K562 (cell line): Measurements from ENCODE around the gene CD151. TPM values are rescaled to one million over a fixed set of nuclear protein-coding genes. Genes with fewer than 3 reads are reported as not detected.

Experiments
- BCOR ChIP-seq: fragments of 450-650 bp; IDR thresholded peaks from 2 replicates; pipeline ENCODE4 v1.6.1; 2016
- CXXC5 ChIP-seq: fragments of 250-450 bp; sonication (Bioruptor Pico); IDR thresholded peaks from 2 replicates; pipeline ENCODE4 v1.8.0; 2022; ENCODE audit warnings: inconsistent platforms, mild to moderate bottlenecking, moderate library complexity
- ESRRA ChIP-seq: fragments of 450-650 bp; IDR thresholded peaks from 2 replicates; pipeline ENCODE4 v1.6.1; 2014; ENCODE audit warnings: low read depth, mild to moderate bottlenecking, moderate library complexity, borderline replicate concordance
- PRDM10 ChIP-seq: fragments of 450-650 bp; IDR thresholded peaks from 2 replicates; pipeline ENCODE4 v1.6.1; 2018; ENCODE audit not compliant: partially characterized antibody
- RBM17 ChIP-seq: fragments of 200-400 bp; formaldehyde crosslinking; IDR thresholded peaks from 2 replicates; pipeline ENCODE4 v1.6.1; 2017; ENCODE audit warnings: low read depth, mild to moderate bottlenecking, low read length, borderline replicate concordance
- RBM39 ChIP-seq: fragments of 200-400 bp; formaldehyde crosslinking; optimal IDR thresholded peaks from 2 replicates; pipeline ENCODE3; 2018; ENCODE audit warnings: low read depth, low read length
- SMC3 ChIP-seq: conservative IDR thresholded peaks from 2 replicates; pipeline ENCODE4 v1.6.1; 2011; ENCODE audit warnings: low read depth, low read length, improper control_type of control experiment; ENCODE audit not compliant: insufficient read depth
- TCFL5 ChIP-seq: fragments of 250-450 bp; sonication (Bioruptor Pico); conservative IDR thresholded peaks from 2 replicates; pipeline ENCODE4 v1.6.1; 2021; ENCODE audit warnings: mild to moderate bottlenecking, moderate library complexity, matching md5 sums
- VEZF1 ChIP-seq: fragments of 200-800 bp; sonication (Bioruptor generic); IDR thresholded peaks from 2 replicates; pipeline ENCODE4 v1.6.1; 2017; ENCODE audit warnings: missing genetic modification characterization, missing compliant biosample characterization
- XRCC5 ChIP-seq: fragments of 200-400 bp; formaldehyde crosslinking; IDR thresholded peaks from 2 replicates; pipeline ENCODE4 v1.6.1; 2017; ENCODE audit warnings: low read depth, mild to moderate bottlenecking, low read length
- ZNF24 ChIP-seq: fragments of 450-650 bp; IDR thresholded peaks from 2 replicates; pipeline ENCODE4 v1.6.1; 2016
- ZNF280A ChIP-seq: fragments of 450-650 bp; IDR thresholded peaks from 2 replicates; pipeline ENCODE4 v1.6.1; 2018; ENCODE audit warnings: mild to moderate bottlenecking, low read depth; ENCODE audit not compliant: partially characterized antibody
- ZNF41 ChIP-seq: fragments of 250-450 bp; sonication (Bioruptor Pico); conservative IDR thresholded peaks from 2 replicates; pipeline ENCODE4 v1.4.0; 2020; ENCODE audit warnings: mild to moderate bottlenecking
- ZNF436 ChIP-seq: fragments of 250-450, 450-650 bp; sonication (Bioruptor Pico); formaldehyde crosslinking; IDR thresholded peaks from 2 replicates; pipeline ENCODE4 v1.7.0; 2020; ENCODE audit warnings: mild to moderate bottlenecking
- ZNF609 ChIP-seq: sonication (generic); formaldehyde crosslinking; IDR thresholded peaks from 2 replicates; pipeline ENCODE4 v1.8.1; 2023; ENCODE audit warnings: missing genetic modification reagents, mild to moderate bottlenecking, borderline replicate concordance
- polyA plus RNA-seq, 8 experiments: library from polyadenylated mRNA; depleted of rRNA in 4 of 8; stranded (reverse) in 5 of 8; unstranded in 3 of 8; fragments of >200 nt; fragmentation: Nextera tagmentation in 2 of 8; fragmentation: Illumina TruSeq in 1 of 8; extraction: Ambion mirVana in 2 of 8; extraction: Trizol in 1 of 8; gene quantifications; 2 replicates each; pipeline versions ENCODE4 v1.2.1 to v1.2.3, GENCODE V29; 2011 to 2014; ENCODE audit warnings: inconsistent platforms in 1 of 8, missing spikeins in 1 of 8
- total RNA-seq, 7 experiments: library from RNA; depleted of rRNA in 6 of 7; stranded (reverse); fragments of >200 nt in 6 of 7; fragmentation: Illumina TruSeq in 2 of 7; extraction: Trizol in 2 of 7; gene quantifications; 2 replicates each; pipeline versions ENCODE4 v1.2.1 to v1.2.3, GENCODE V29; 2011 to 2021; ENCODE audit warnings: low replicate concordance in 1 of 7

Gene CD151
- total and polyA plus RNA-seq, 9 of the 15 experiments (the other 6 are each of a cell fraction or from before 2014, with no cell fraction given): 2.3 to 187 (median 140) TPM

- no peak for TF ChIP-seq VEZF1 (CRISPR knock-in tag)
- peak; percentile 41; the same call in 1 of the 2 replicates for TF ChIP-seq ESRRA
- peak; percentile 39; the same call in 1 of the 2 replicates for TF ChIP-seq CXXC5 (CRISPR knock-in tag)
- TF ChIP-seq TCFL5 (CRISPR knock-in tag): no peak
- no peak for TF ChIP-seq ZNF436
- 0 out of 2 replicates have a peak, but pooled peaks have one; percentile 12 for TF ChIP-seq ZNF609 (CRISPR knock-in tag)
- TF ChIP-seq ZNF41 (CRISPR knock-in tag): no peak
- no peak for TF ChIP-seq XRCC5
- TF ChIP-seq RBM39: no peak
- peak; percentile 5 for TF ChIP-seq PRDM10
- TF ChIP-seq ZNF280A: no peak
- TF ChIP-seq BCOR: peak; percentile 50; the same call in 1 of the 2 replicates
- TF ChIP-seq RBM17: no peak
- no peak for TF ChIP-seq SMC3
- no peak for TF ChIP-seq ZNF24
Measured at GRCh38 chr11:808427-809286, 24.1 kb upstream of the CD151 start (continued).
